MM.1S (cell line): ENCODE data around the gene SLC32A1.

Experiments
- DNase-seq: peaks from one replicate; pipeline ENCODE4 v3.0.0-alpha.2; 2015
- H2AFZ ChIP-seq: fragments of 300-600 bp; sonication (generic); 2 replicates; pipeline ENCODE4 v1.6.0; 2016; ENCODE audit warnings: antibody characterized with exemption, low read length
- H3F3A ChIP-seq: fragments of 300-600 bp; sonication (generic); 2 replicates; pipeline ENCODE4 v1.6.1; 2016; ENCODE audit warnings: mild to moderate bottlenecking, antibody characterized with exemption, low read length, moderate library complexity, mixed read lengths; ENCODE audit not compliant: insufficient read depth
- H3K27ac ChIP-seq: fragments of 300-600 bp; sonication (generic); 2 replicates; pipeline ENCODE4 v1.5.1; 2016; ENCODE audit warnings: mild to moderate bottlenecking, low read length
- H3K27me3 ChIP-seq: fragments of 300-600 bp; sonication (generic); replicated peaks from 2 replicates; pipeline ENCODE4 v1.6.0; 2016; ENCODE audit warnings: low read length; ENCODE audit not compliant: insufficient read depth
- H3K36me3 ChIP-seq: fragments of 300-600 bp; sonication (generic); replicated peaks from 2 replicates; pipeline ENCODE4 v1.6.1; 2016; ENCODE audit warnings: mild to moderate bottlenecking, low read length, mixed read lengths; ENCODE audit not compliant: insufficient read depth
- H3K4me1 ChIP-seq: fragments of 300-600 bp; sonication (generic); 2 replicates; pipeline ENCODE4 v1.6.1; 2016; ENCODE audit warnings: low read length, mixed read lengths
- H3K4me2 ChIP-seq: fragments of 300-600 bp; sonication (generic); 2 replicates; pipeline ENCODE4 v1.6.0; 2016; ENCODE audit warnings: low read depth, low read length
- H3K4me3 ChIP-seq: fragments of 300-600 bp; sonication (generic); 2 replicates; pipeline ENCODE4 v1.5.1; 2016; ENCODE audit warnings: low read length, mixed read lengths
- H3K79me2 ChIP-seq: fragments of 300-600 bp; sonication (generic); 2 replicates; pipeline ENCODE4 v1.6.1; 2016; ENCODE audit warnings: mixed run types, low read length, mixed read lengths
- H3K9ac ChIP-seq: fragments of 300-600 bp; sonication (generic); 2 replicates; pipeline ENCODE4 v1.6.1; 2016; ENCODE audit warnings: low read length, mixed read lengths
- H3K9me2 ChIP-seq: fragments of 300-600 bp; sonication (generic); replicated peaks from 2 replicates; pipeline ENCODE4 v1.6.1; 2016; ENCODE audit warnings: mild to moderate bottlenecking, low read length, mixed read lengths; ENCODE audit not compliant: insufficient read depth
- H3K9me3 ChIP-seq: fragments of 300-600 bp; sonication (generic); replicated peaks from 2 replicates; pipeline ENCODE4 v1.6.1; 2016; ENCODE audit warnings: mild to moderate bottlenecking, low read length, mixed read lengths; ENCODE audit not compliant: insufficient read depth
- H4K20me1 ChIP-seq: fragments of 300-600 bp; sonication (generic); 2 replicates; pipeline ENCODE4 v1.6.1; 2016; ENCODE audit warnings: mild to moderate bottlenecking, low read length, moderate library complexity, mixed read lengths; ENCODE audit not compliant: insufficient read depth
- EZH2 ChIP-seq: fragments of 300-600 bp; sonication (generic); optimal IDR thresholded peaks from 2 replicates; pipeline ENCODE3; 2017; ENCODE audit warnings: low read depth, mild to moderate bottlenecking, antibody characterized with exemption, low read length, mixed read lengths
- EZH2phosphoT487 ChIP-seq: fragments of 300-600 bp; sonication (generic); IDR thresholded peaks from 2 replicates; pipeline ENCODE4 v1.6.1; 2018; ENCODE audit warnings: antibody characterized with exemption, low read length
- TF ChIP-seq, protein P1 (sequence below): fragments of 300-600 bp; sonication (generic); IDR thresholded peaks from 2 replicates; pipeline ENCODE4 v1.5.1; 2016; ENCODE audit warnings: antibody characterized with exemption, low read length, mixed read lengths

Gene SLC32A1

DNA sequence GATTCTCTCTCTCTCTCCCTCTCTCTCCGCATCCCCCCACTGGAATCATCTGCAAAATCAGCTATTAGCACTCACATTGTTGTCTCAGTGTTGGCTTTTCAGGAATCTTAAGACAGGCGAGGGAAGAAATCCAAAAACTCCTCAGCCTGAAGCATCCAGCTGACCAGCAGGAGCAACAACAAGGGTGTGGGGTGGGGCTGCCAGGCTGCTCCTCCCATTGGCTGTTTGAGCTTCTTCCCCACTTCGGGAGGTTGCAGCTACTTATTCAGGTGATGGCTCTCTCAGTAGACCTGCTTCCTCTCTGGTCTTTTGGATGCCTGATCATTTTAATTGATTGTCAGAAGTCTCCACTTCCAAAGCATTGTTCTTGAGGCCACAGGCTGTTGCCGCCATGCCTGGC is 24.1 kb upstream of the SLC32A1 start:
- Histone ChIP-seq H3K9me2 (no peaks in the 10 kb centered on the region), H3K9ac (no peak overlapping the region), H3K27me3 (peaks cover 73% of the 10 kb centered on the region), H3K4me1 (no peaks in the 10 kb centered on the region), H3F3A (no peaks in the 10 kb centered on the region), H3K27ac (no peak overlapping the region), H2AFZ (no peak overlapping the region), H4K20me1 (no peaks in the 10 kb centered on the region), H3K4me2 (no peak overlapping the region), H3K9me3 (no peaks in the 10 kb centered on the region), H3K79me2 (no peaks in the 10 kb centered on the region), H3K4me3 (no peak overlapping the region), H3K36me3 (no peaks in the 10 kb centered on the region)
- TF ChIP-seq, protein P1, sequence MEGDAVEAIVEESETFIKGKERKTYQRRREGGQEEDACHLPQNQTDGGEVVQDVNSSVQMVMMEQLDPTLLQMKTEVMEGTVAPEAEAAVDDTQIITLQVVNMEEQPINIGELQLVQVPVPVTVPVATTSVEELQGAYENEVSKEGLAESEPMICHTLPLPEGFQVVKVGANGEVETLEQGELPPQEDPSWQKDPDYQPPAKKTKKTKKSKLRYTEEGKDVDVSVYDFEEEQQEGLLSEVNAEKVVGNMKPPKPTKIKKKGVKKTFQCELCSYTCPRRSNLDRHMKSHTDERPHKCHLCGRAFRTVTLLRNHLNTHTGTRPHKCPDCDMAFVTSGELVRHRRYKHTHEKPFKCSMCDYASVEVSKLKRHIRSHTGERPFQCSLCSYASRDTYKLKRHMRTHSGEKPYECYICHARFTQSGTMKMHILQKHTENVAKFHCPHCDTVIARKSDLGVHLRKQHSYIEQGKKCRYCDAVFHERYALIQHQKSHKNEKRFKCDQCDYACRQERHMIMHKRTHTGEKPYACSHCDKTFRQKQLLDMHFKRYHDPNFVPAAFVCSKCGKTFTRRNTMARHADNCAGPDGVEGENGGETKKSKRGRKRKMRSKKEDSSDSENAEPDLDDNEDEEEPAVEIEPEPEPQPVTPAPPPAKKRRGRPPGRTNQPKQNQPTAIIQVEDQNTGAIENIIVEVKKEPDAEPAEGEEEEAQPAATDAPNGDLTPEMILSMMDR, result no peak
- no peak for TF ChIP-seq EZH2phosphoT487
- TF ChIP-seq EZH2, result no peak
- no peak for DNase-seq

DNA sequence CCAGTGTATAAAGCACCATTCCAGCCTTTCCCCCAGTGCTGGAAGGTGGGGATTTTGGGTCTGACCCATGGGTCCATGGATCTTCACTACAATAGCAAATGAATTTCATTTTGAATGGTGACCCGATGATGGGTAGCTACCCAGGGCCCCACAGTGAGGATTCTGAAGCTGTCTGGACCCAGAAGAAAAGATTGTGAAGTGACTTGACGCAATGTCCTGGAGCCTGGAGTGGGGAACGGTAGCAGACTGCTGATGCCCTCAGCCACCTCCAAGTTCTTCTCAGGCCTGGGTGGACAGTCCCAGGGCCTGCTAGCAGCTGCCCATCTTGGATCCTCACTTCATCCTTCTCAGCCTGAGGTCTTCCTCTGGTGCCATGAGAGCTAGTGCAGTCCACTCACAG is 23.4 kb upstream of the SLC32A1 start:
- no peak overlapping the region for H3K9ac ChIP-seq
- no peak overlapping the region for H3K4me2 ChIP-seq
- H3K27ac ChIP-seq, result no peak overlapping the region
- no peaks in the 10 kb centered on the region for H3K9me3 ChIP-seq
- no peak overlapping the region for H2AFZ ChIP-seq
- H3F3A ChIP-seq, result no peaks in the 10 kb centered on the region
- H3K4me1 ChIP-seq, result no peaks in the 10 kb centered on the region
- TF ChIP-seq EZH2, result no peak
- no peak for TF ChIP-seq EZH2phosphoT487
- TF ChIP-seq, protein P1, result no peak
- H4K20me1 ChIP-seq, result no peaks in the 10 kb centered on the region
- H3K79me2 ChIP-seq, result no peaks in the 10 kb centered on the region
- no peaks in the 10 kb centered on the region for H3K9me2 ChIP-seq
- no peak for DNase-seq
- peaks cover 70% of the 10 kb centered on the region for H3K27me3 ChIP-seq
- no peaks in the 10 kb centered on the region for H3K36me3 ChIP-seq
- no peak overlapping the region for H3K4me3 ChIP-seq

DNA sequence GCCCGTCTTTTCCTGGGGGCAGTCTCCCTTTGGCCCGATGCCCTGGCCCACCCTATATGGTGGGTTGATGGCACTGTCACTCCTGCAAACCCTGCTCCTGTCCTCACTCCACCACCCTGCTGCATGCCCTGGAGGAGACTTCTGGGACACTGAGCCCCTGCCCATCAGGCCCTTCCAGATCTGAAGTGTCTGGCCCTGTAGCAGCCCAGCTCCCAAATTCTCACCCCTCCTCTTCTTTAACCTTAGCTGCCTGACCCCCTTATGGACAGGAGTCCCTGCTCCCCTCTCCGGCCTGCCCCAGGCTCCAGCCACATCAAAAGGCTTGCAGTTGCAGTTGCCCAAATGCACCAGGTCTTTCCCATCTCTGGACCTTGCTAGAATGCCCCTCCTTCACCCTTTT is 20.8 kb upstream of the SLC32A1 start:
- H3K27me3 ChIP-seq, result peaks cover 45% of the 10 kb centered on the region
- H2AFZ ChIP-seq, result no peak overlapping the region

More for the DNA sequence above, 20.8 kb upstream of the SLC32A1 start:
- Histone ChIP-seq H3K79me2 (no peaks in the 10 kb centered on the region), H3K9me3 (no peaks in the 10 kb centered on the region), H3K4me3 (no peak overlapping the region), H3K4me1 (no peaks in the 10 kb centered on the region), H4K20me1 (no peaks in the 10 kb centered on the region), H3K4me2 (no peak overlapping the region), H3K9me2 (no peaks in the 10 kb centered on the region), H3K9ac (no peak overlapping the region), H3K27ac (no peak overlapping the region), H3F3A (no peaks in the 10 kb centered on the region), H3K36me3 (no peaks in the 10 kb centered on the region)
- DNase-seq, result no peak
- TF ChIP-seq, protein P1, result no peak
- TF ChIP-seq EZH2phosphoT487, result no peak
- no peak for TF ChIP-seq EZH2
